K562 (cell line): ENCODE results near the gene PTRH2. TPM values are rescaled to one million over a fixed set of nuclear protein-coding genes. Genes with fewer than 3 reads are reported as not detected.

Source experiments
- ATAC-seq: fragments of 200-7000 bp; cut with Tn5 transposase; 3 replicates; pipeline ENCODE4 v1.9.1; 2020; ENCODE audit warnings: moderate library complexity
- BruUV-seq: library from RNA; stranded (reverse); fragments of 400-500 nt; replicated peaks from 2 replicates; lab custom pipeline; 2021; lab: Mats Ljungman, UMichigan
- CTCF ChIA-PET: fragments of 300-600 bp; formaldehyde crosslinking; extraction: SDS; loops from one replicate; lab custom pipeline; 2021; ENCODE audit warnings: low intra/inter-chr PET ratio; lab: Yijun Ruan, JAX
- POLR2A ChIA-PET: fragments of 300-600, 350-650 bp; sonication (Branson Sonifier 250); formaldehyde crosslinking; extraction: SDS; loops from one replicate; lab custom pipeline; 2021; ENCODE audit warnings: antibody characterized with exemption, inconsistent platforms; lab: Yijun Ruan, JAX
- DNase-seq, 4 experiments: peaks; one replicate each; pipeline versions ENCODE4 v3.0.0 to v3.0.0-alpha.2; 2011 to 2018; ENCODE audit warnings: low spot score in 3 of 4, mixed read lengths in 3 of 4; ENCODE audit errors: extremely low read depth in 1 of 4
- FAIRE-seq: peaks from 2 replicates; lab custom pipeline; 2011; peaks lifted over from hg19 to GRCh38; lab: Jason Lieb, UNC
- H2AFZ ChIP-seq: 2 replicates; pipeline ENCODE4 v1.6.0; 2011; ENCODE audit warnings: low read depth, low read length, control low read depth, inconsistent platforms
- H3K27ac ChIP-seq: fragments of 200-600 bp; 3 replicates; pipeline ENCODE4 v1.8.0; 2011; ENCODE audit warnings: low read depth, mild to moderate bottlenecking, control low read depth, inconsistent platforms, low read length, moderate library complexity, mixed read lengths; ENCODE audit errors: extremely low read depth
- H3K27me3 ChIP-seq, 2 experiments: fragments of 300-600 bp in 1 of 2; 2 replicates in 1 of 2; 3 replicates in 1 of 2; pipeline versions ENCODE4 v1.6.0 to v1.8.0; 2011; ENCODE audit warnings: inconsistent platforms in 2 of 2, low read length in 2 of 2, mild to moderate bottlenecking in 1 of 2, mixed read lengths in 1 of 2, moderate library complexity in 1 of 2; ENCODE audit not compliant: control insufficient read depth in 2 of 2, insufficient read depth in 2 of 2
- H3K36me3 ChIP-seq: fragments of 300-600 bp; 3 replicates; pipeline ENCODE4 v1.8.0; 2011; ENCODE audit warnings: mild to moderate bottlenecking, low read length, inconsistent platforms; ENCODE audit not compliant: control insufficient read depth, insufficient read depth
- H3K4me1 ChIP-seq, 2 experiments: fragments of 200-600 bp in 1 of 2; replicated peaks in 1 of 2; 2 replicates in 1 of 2; 3 replicates in 1 of 2; pipeline versions ENCODE4 v1.5.1 to v1.8.0; 2011; ENCODE audit warnings: inconsistent platforms in 2 of 2, low read length in 2 of 2, mild to moderate bottlenecking in 1 of 2, mixed read lengths in 1 of 2, moderate library complexity in 1 of 2; ENCODE audit not compliant: control insufficient read depth in 2 of 2, insufficient read depth in 2 of 2
- H3K4me2 ChIP-seq: 2 replicates; pipeline ENCODE4 v1.6.1; 2011; ENCODE audit warnings: low read length, control low read depth, inconsistent platforms, mixed read lengths; ENCODE audit not compliant: insufficient read depth
- H3K4me3 ChIP-seq: fragments of 200-600 bp; sonication (generic), shearing (Covaris generic); 2 replicates; pipeline ENCODE4 v1.5.1; 2016; ENCODE audit warnings: control low read depth, inconsistent platforms
- H3K79me2 ChIP-seq: fragments of 200-600 bp; 3 replicates; pipeline ENCODE4 v1.8.0; 2011; ENCODE audit warnings: low read length, inconsistent platforms; ENCODE audit not compliant: control insufficient read depth, insufficient read depth
- H3K9ac ChIP-seq, 2 experiments: 2 replicates each; pipeline versions ENCODE4 v1.6.0 to v1.6.1; 2011; ENCODE audit warnings: low read depth in 2 of 2, low read length in 2 of 2, control low read depth in 1 of 2, inconsistent platforms in 1 of 2, mild to moderate bottlenecking in 1 of 2, mixed read lengths in 1 of 2; ENCODE audit not compliant: insufficient read depth in 1 of 2
- H3K9me1 ChIP-seq: one replicate; pipeline ENCODE4 v1.6.0; 2011; ENCODE audit warnings: inconsistent platforms, mild to moderate bottlenecking, low read length, moderate library complexity; ENCODE audit not compliant: control insufficient read depth, insufficient read depth
- H3K9me3 ChIP-seq: replicated peaks from 2 replicates; pipeline ENCODE4 v1.5.1; 2011; ENCODE audit warnings: low read depth, low read length, inconsistent platforms; ENCODE audit not compliant: control insufficient read depth, insufficient read depth
- H4K20me1 ChIP-seq: replicated peaks from 2 replicates; pipeline ENCODE4 v1.6.1; 2011; ENCODE audit warnings: low read length, inconsistent platforms, mixed read lengths; ENCODE audit not compliant: control insufficient read depth, insufficient read depth
- BCOR ChIP-seq: fragments of 450-650 bp; IDR thresholded peaks from 2 replicates; pipeline ENCODE4 v1.6.1; 2016
- CC2D1A ChIP-seq: fragments of 450-650 bp; IDR thresholded peaks from 2 replicates; pipeline ENCODE4 v1.6.1; 2017; ENCODE audit warnings: mild to moderate bottlenecking
- KDM1A ChIP-seq, 2 experiments: fragments of 450-650 bp; IDR thresholded peaks; 2 replicates each; pipeline ENCODE4 v1.6.1; 2016; ENCODE audit warnings: mild to moderate bottlenecking in 2 of 2
- NCOR1 ChIP-seq: fragments of 450-650 bp; IDR thresholded peaks from 2 replicates; pipeline ENCODE4 v1.6.1; 2016; ENCODE audit warnings: mild to moderate bottlenecking, moderate library complexity
- NRF1 ChIP-seq, 2 experiments: fragments of 450-650 bp; IDR thresholded peaks in 1 of 2; conservative IDR thresholded peaks in 1 of 2; 2 replicates each; pipeline ENCODE4 v1.6.1; 2014; ENCODE audit warnings: mild to moderate bottlenecking in 2 of 2
- PCBP2 ChIP-seq: fragments of 200-400 bp; formaldehyde crosslinking; IDR thresholded peaks from 2 replicates; pipeline ENCODE4 v1.6.1; 2018; ENCODE audit warnings: low read length, low read depth, mild to moderate bottlenecking, moderate library complexity; ENCODE audit not compliant: poor library complexity, severe bottlenecking
- POLR2H ChIP-seq: IDR thresholded peaks from 2 replicates; pipeline ENCODE4 v1.6.1; 2016; ENCODE audit warnings: missing genetic modification characterization, low read depth, mild to moderate bottlenecking, control low read depth, missing compliant biosample characterization, moderate library complexity
- RBM25 ChIP-seq: fragments of 200-400 bp; formaldehyde crosslinking; IDR thresholded peaks from 2 replicates; pipeline ENCODE4 v1.6.1; 2018; ENCODE audit warnings: low read length, low read depth, moderate library complexity; ENCODE audit not compliant: severe bottlenecking
- ZBTB8A ChIP-seq: fragments of 450-650 bp; IDR thresholded peaks from 2 replicates; pipeline ENCODE4 v1.6.1; 2018; ENCODE audit warnings: mild to moderate bottlenecking, moderate library complexity; ENCODE audit not compliant: partially characterized antibody
- ZEB2 ChIP-seq: fragments of 450-650 bp; IDR thresholded peaks from 2 replicates; pipeline ENCODE4 v1.6.1; 2016
- ZKSCAN1 ChIP-seq: fragments of 150-350 bp; IDR thresholded peaks from 2 replicates; pipeline ENCODE4 v1.6.1; 2016; ENCODE audit warnings: low read depth, low read length
- ZNF282 ChIP-seq: sonication (generic); formaldehyde crosslinking; IDR thresholded peaks from 2 replicates; pipeline ENCODE4 v1.8.1; 2023; ENCODE audit warnings: missing genetic modification reagents
- ZNF431 ChIP-seq: sonication (generic); formaldehyde crosslinking; IDR thresholded peaks from 2 replicates; pipeline ENCODE4 v1.8.0; 2022; ENCODE audit warnings: mild to moderate bottlenecking, missing genetic modification reagents
- WGBS: fragments of 100-300 bp; shearing (Covaris generic); methylation state at CpG from one replicate; pipeline ENCODE4 v1.1.6; 2016; ENCODE audit warnings: low coverage, mixed read lengths; ENCODE audit not compliant: insufficient coverage; ENCODE audit errors: missing lambda C conversion rate; 5-methylcytosine and 5-hydroxymethylcytosine counted together
- in situ Hi-C: fragments of 300-500 bp; cut with MboI; formaldehyde crosslinking; loops from 4 replicates; pipeline ENCODE4 v1.15.0; 2018; ENCODE audit warnings: inconsistent platforms, mixed read lengths
- intact Hi-C: fragments of 100-400 bp; cut with micrococcal nuclease; formaldehyde crosslinking; loops from 2 replicates; pipeline ENCODE4 v1.14.2; 2022
- polyA plus RNA-seq, 8 experiments: library from polyadenylated mRNA; depleted of rRNA in 4 of 8; stranded (reverse) in 5 of 8; unstranded in 3 of 8; fragments of >200 nt; fragmentation: Nextera tagmentation in 2 of 8; fragmentation: Illumina TruSeq in 1 of 8; extraction: Ambion mirVana in 2 of 8; extraction: Trizol in 1 of 8; gene quantifications; 2 replicates each; pipeline versions ENCODE4 v1.2.1 to v1.2.3, GENCODE V29; 2011 to 2014; ENCODE audit warnings: inconsistent platforms in 1 of 8, missing spikeins in 1 of 8
- total RNA-seq, 7 experiments: library from RNA; depleted of rRNA in 6 of 7; stranded (reverse); fragments of >200 nt in 6 of 7; fragmentation: Illumina TruSeq in 2 of 7; extraction: Trizol in 2 of 7; gene quantifications; 2 replicates each; pipeline versions ENCODE4 v1.2.1 to v1.2.3, GENCODE V29; 2011 to 2021; ENCODE audit warnings: low replicate concordance in 1 of 7
- TF ChIP-seq, protein P1 (sequence below): fragments of 450-650 bp; formaldehyde crosslinking; IDR thresholded peaks from 2 replicates; pipeline ENCODE4 v1.4.0; 2020; ENCODE audit warnings: mild to moderate bottlenecking, mixed read lengths
- TF ChIP-seq, protein P2 (sequence below), 3 experiments: fragments of 200-800 bp in 1 of 3; fragments of 250-450 bp in 1 of 3; fragments of 450-650 bp in 1 of 3; sonication (Bioruptor Pico) in 1 of 3; sonication (Bioruptor generic) in 1 of 3; formaldehyde crosslinking in 1 of 3; IDR thresholded peaks; 2 replicates each; pipeline versions ENCODE4 v1.6.1 to v1.8.0; 2016 to 2022; ENCODE audit warnings: mild to moderate bottlenecking in 2 of 3, missing genetic modification characterization in 2 of 3, missing compliant biosample characterization in 1 of 3, moderate library complexity in 1 of 3

PTRH2 gene
- total and polyA plus RNA-seq, 9 of the 15 experiments (the other 6 are each of a cell fraction or from before 2014, with no cell fraction given): 53.1 to 210 (median 126) TPM

DNA sequence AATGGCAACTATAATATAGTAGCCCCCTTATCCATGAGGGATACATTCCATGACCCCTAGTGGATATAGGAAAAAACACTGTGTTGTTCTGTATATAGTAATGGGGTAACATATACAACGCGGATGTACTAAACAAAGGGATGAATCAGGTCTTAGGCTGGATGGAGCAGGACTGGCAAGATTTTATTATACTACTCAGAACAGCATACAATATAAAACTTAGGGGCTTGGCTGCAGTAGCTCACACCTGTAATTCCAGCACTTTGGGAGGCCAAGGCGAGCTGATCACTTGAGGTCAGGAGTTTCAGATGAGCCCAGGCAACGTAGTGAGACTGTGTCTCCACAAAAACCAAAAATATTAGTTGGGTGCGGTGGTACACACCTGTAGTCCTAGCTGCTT is 27.0 kb upstream of the PTRH2 start:
- 91% methylated on average over 4 of the region's 5 CpGs for WGBS
- intact Hi-C loops: no loop called here

GRCh38 chr17:59733697-59734096 is 26.5 kb upstream of the PTRH2 start:
- intact Hi-C loops: no loop called here
- H3K4me2 ChIP-seq: no peak overlapping the region
- no peak overlapping the region for H3K27ac ChIP-seq
- no peaks in the 10 kb centered on the region for H4K20me1 ChIP-seq
- H3K4me1 ChIP-seq: peaks cover 5 to 9% of the 10 kb centered on the region in 2 experiments; a peak in 3 of 5 replicates
- DNase-seq (no peak), FAIRE-seq (no peak), ATAC-seq (no peak)
- H3K79me2 ChIP-seq: peaks cover 30% of the 10 kb centered on the region
- 94% methylated on average over 2 of the region's 2 CpGs for WGBS
- in situ Hi-C loops: no loop called here
- no peak overlapping the region for H2AFZ ChIP-seq
- POLR2A ChIA-PET: interaction anchor here (1.0 kb wide), 1 partner anchor 10 kb away, joined by 5 read pairs; no protein-coding TSS in a partner anchor
- H3K36me3 ChIP-seq: peaks cover 33% of the 10 kb centered on the region; the same call in 2 of the 3 replicates
- H3K9ac ChIP-seq: no peak overlapping the region
- H3K9me3 ChIP-seq: no peaks in the 10 kb centered on the region
- no peaks in the 10 kb centered on the region for H3K27me3 ChIP-seq
- no peak overlapping the region for H3K4me3 ChIP-seq
- no TSS peak for BruUV-seq
- CTCF ChIA-PET: no interaction called here
- no peaks in the 10 kb centered on the region for H3K9me1 ChIP-seq
- TF ChIP-seq RBM25 (peak; percentile 96), KDM1A (IDR thresholded peaks at IDR 0.05) (peak; percentile 35 to 46; a peak in 2 of 4 replicates), NRF1 (conservative IDR thresholded peaks at IDR 0.05 in 1 of 2, IDR thresholded peaks at IDR 0.05 in 1 of 2) (no peak), PCBP2 (no peak), BCOR (peak; percentile 60; the same call in 1 of the 2 replicates), ZBTB8A (no peak)
- TF ChIP-seq, protein P1, sequence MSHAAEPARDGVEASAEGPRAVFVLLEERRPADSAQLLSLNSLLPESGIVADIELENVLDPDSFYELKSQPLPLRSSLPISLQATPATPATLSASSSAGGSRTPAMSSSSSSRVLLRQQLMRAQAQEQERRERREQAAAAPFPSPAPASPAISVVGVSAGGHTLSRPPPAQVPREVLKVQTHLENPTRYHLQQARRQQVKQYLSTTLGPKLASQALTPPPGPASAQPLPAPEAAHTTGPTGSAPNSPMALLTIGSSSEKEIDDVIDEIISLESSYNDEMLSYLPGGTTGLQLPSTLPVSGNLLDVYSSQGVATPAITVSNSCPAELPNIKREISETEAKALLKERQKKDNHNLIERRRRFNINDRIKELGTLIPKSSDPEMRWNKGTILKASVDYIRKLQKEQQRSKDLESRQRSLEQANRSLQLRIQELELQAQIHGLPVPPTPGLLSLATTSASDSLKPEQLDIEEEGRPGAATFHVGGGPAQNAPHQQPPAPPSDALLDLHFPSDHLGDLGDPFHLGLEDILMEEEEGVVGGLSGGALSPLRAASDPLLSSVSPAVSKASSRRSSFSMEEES (CRISPR knock-in tag): no peak
- TF ChIP-seq, protein P2, sequence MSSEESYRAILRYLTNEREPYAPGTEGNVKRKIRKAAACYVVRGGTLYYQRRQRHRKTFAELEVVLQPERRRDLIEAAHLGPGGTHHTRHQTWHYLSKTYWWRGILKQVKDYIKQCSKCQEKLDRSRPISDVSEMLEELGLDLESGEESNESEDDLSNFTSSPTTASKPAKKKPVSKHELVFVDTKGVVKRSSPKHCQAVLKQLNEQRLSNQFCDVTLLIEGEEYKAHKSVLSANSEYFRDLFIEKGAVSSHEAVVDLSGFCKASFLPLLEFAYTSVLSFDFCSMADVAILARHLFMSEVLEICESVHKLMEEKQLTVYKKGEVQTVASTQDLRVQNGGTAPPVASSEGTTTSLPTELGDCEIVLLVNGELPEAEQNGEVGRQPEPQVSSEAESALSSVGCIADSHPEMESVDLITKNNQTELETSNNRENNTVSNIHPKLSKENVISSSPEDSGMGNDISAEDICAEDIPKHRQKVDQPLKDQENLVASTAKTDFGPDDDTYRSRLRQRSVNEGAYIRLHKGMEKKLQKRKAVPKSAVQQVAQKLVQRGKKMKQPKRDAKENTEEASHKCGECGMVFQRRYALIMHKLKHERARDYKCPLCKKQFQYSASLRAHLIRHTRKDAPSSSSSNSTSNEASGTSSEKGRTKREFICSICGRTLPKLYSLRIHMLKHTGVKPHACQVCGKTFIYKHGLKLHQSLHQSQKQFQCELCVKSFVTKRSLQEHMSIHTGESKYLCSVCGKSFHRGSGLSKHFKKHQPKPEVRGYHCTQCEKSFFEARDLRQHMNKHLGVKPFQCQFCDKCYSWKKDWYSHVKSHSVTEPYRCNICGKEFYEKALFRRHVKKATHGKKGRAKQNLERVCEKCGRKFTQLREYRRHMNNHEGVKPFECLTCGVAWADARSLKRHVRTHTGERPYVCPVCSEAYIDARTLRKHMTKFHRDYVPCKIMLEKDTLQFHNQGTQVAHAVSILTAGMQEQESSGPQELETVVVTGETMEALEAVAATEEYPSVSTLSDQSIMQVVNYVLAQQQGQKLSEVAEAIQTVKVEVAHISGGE (CRISPR knock-in tag; IDR thresholded peaks at IDR 0.05): 0 out of 6 replicates have a peak, but pooled peaks of 1 of the 3 experiments have one; percentile 9

More for the DNA sequence above, 27.0 kb upstream of the PTRH2 start:
- no peak for DNase-seq
- no TSS peak for BruUV-seq
- Histone ChIP-seq H3K4me1 (peaks cover 5 to 6% of the 10 kb centered on the region in 2 experiments; a peak in 2 of 5 replicates), H4K20me1 (no peaks in the 10 kb centered on the region), H3K9me3 (no peaks in the 10 kb centered on the region), H3K4me3 (no peak overlapping the region), H3K27ac (no peak overlapping the region), H3K9ac (no peak overlapping the region), H3K9me1 (no peaks in the 10 kb centered on the region), H3K79me2 (peaks cover 26% of the 10 kb centered on the region), H2AFZ (no peak overlapping the region), H3K36me3 (peaks cover 37% of the 10 kb centered on the region; the same call in 2 of the 3 replicates), H3K4me2 (no peak overlapping the region), H3K27me3 (no peaks in the 10 kb centered on the region)
- ChIA-PET CTCF (no interaction called here), POLR2A (interaction anchor here (0.6 to 1.0 kb wide), 3 partner anchors 10 to 230 kb away, joined by 4 to 5 read pairs (median 4); partner anchors contain the start of gene RNFT1)
- ATAC-seq: no peak
- in situ Hi-C loops: no loop called here
- no peak for TF ChIP-seq ZKSCAN1
- no peak for TF ChIP-seq NCOR1
- no peak for TF ChIP-seq CC2D1A
- TF ChIP-seq ZNF282 (CRISPR knock-in tag): no peak
- TF ChIP-seq POLR2H (tag): no peak
- no peak for TF ChIP-seq ZNF431 (CRISPR knock-in tag)
- no peak for TF ChIP-seq ZEB2
- FAIRE-seq: no peak
